Stimulated activated CD4-positive, alpha-beta T cell treated with anti-CD3 and anti-CD28 coated beads, Interleukin-2, amount 100 ng/mL, for 4 hours (primary cell): Measurements from ENCODE around the gene TBC1D3B.
"Not testable (repeated sequence)": the region's sequence is repeated elsewhere in the genome, so short reads cannot be mapped to it uniquely, and the experiment has no call there.

ENCODE experiments used
- DNase-seq: peaks from one replicate; pipeline ENCODE4 v3.0.0-alpha.2; 2020; ENCODE audit warnings: low read depth

TBC1D3B gene

GRCh38 chr17:36129616-36130015, 46.8 kb downstream of the TBC1D3B start:
- DNase-seq = no peak

GRCh38 chr17:36128411-36128978, 47.9 kb downstream of the TBC1D3B start:
- no peak for DNase-seq

GRCh38 chr17:36127911-36128310, 48.5 kb downstream of the TBC1D3B start:
- DNase-seq = no peak

GRCh38 chr17:36127199-36127893, 49.1 kb downstream of the TBC1D3B start:
- DNase-seq = no peak

- no peak for DNase-seq
These were observed 51.3 kb downstream of the TBC1D3B start for GRCh38 chr17:36124879-36125824.

- no peak for DNase-seq
These were observed 53.0 kb downstream of the TBC1D3B start for GRCh38 chr17:36123431-36123830.

- not testable (repeated sequence) for DNase-seq
These were observed 55.3 kb downstream of the TBC1D3B start for GRCh38 chr17:36121099-36121498.

- no peak for DNase-seq
These were observed 56.2 kb downstream of the TBC1D3B start for GRCh38 chr17:36120221-36120620.

- DNase-seq = no peak
These were observed 57.7 kb downstream of the TBC1D3B start for GRCh38 chr17:36118477-36119353.

GRCh38 chr17:36117505-36118382, 58.7 kb downstream of the TBC1D3B start:
- DNase-seq = no peak
